Activated CD4-positive, CD25-positive, alpha-beta regulatory T cell treated with anti-CD3 and anti-CD28 coated beads, Interleukin-2, amount 50 U/mL, for 72 hours (primary cell): ENCODE results near the gene CADM1.

ENCODE experiments used
- DNase-seq: peaks from one replicate; pipeline ENCODE4 v3.0.0; 2021

Gene CADM1

DNA sequence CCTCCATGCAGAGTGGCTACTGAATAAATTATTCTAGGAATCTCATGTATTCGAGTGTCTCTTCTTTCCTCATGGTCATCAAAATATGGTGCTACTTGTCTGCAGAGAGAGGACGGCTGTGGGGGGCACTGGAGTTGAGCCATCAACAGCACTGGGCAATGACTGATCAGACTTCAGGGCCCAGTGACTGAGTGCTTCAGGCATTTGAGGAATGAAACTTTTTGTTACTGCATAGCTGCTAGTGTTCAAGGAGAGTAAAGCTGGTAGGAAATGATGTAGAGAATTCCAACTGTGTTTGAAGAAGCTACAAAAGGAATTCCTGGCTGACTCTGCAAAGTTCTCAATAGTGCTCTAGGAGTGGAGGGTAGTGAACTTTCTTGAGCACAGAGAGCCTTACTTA, 277.7 kb downstream of the CADM1 start:
- DNase-seq = no peak

DNA sequence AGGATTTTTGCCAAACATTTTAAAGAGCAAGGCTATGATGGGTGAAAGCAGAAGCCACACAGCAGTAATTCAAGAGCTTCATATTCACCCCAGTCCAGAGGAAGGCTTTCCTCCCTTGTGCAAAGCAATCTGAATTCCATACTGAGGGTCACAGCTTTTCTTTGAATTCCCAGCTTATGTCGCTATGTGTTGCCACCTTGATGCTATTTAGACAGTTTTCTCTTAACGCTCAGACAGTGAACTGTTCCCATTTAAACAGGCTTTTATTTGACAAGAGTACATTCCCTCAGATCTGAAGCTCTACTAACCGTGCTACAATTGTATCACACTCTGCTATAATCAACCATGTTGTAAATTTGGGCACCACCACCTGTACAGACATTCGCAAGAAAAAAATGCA, 279.7 kb downstream of the CADM1 start:
- no peak for DNase-seq

DNA sequence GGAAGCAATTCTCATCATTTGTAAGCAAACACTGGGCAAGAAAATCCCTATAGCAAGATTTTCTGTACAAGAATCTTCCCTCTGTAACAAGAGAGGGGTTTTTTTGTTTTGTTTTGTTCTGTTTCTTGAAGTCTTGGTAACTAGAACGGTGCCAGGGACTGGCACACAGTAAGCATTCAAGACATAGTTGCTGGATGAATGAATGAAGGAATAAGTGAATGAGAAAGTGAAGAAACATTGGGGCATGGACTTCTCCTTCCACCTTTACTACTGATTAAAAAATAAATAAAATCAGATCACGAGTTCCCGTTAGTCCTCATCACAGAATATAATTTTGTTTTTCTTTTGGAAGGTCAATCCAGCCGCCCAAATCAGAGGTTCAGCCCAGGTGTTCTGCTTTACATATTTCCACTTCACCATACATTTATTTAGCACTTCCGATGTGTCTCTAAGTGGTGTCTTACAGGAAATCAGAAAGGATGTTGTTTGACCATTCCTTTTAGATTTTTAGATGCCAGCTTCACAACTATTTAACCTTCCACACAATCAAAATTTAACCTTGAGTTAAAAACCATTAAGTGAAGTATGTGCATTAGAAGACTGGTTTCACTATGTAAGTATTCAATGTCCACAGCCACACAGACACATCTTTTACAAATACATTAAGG, 281.2 kb downstream of the CADM1 start:
- no peak for DNase-seq

DNA sequence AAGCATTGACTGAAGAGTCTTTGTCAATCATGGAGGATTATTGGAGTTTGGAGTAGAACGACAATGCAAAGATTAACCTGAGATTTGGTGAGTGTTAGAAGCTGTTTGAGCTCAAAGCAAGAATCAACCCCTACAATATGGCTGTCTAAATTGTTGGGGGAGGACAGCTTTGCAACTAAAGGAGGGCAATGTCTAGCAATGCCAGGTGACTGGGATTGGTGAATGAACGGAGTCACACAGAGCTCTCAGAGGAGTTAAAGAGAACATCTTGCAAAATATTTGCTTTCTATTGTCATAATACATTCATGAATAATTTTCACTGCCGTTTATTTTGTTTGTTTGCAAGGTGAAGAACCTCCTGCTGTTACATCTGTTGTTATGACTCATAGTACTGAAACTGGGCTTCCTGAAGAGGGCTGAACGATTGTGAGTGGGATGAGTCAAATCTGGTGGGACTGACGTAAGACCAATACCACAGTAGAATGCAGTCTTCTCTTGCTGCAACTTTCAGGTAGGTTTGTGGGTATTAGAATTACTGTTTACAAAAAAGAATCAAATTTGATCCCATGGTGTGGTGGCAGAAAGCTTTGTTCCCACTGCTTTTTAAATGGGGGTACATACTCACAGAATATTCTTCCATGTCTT, 281.9 kb downstream of the CADM1 start:
- DNase-seq = no peak

DNA sequence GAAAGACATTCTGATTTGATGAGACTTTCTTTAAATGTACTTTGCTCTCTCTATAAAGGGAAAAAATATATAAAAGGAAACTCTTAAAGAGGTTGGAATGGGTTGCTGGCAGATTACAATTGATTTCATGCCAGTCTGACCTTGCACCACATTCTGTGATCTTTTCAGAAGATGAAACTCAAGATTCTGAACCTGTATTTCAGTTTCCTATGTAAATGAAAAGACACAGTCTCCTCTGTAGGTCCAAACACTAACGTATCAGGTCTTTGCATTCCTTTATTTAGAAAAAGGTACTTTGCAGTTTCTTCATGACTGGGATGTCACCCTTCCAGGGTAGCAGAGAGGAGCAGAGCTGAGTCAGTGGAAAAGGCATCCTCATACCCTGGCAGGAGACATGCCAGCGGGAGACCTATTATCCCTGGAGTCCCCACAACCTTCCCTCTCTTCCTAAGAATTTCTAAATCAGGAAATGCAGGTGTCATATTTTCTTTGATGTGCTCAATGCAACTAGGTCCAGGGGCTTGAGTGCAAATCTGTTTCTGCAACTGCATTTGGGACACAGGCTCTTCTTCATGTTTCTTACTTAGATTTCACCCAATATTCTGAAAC, 282.6 kb downstream of the CADM1 start:
- no peak for DNase-seq

DNA sequence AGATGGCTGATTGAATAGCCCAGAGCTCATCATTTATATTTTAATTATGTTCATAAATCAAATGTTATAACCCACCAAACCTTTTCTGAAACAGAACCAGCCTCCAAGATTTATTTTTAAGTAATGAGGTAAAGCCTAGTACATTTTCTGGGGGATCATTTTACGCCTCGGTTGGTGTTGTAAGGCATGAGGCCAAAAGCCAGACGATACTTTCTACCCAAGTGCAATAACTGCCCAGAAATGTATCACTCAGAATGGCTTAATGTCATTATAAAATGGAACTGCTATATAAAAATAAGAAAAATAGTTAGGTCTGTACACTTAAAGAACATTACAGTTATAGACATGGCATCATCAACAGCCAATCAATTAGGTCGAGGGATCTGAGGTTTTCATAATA, 283.3 kb downstream of the CADM1 start:
- no peak for DNase-seq

DNA sequence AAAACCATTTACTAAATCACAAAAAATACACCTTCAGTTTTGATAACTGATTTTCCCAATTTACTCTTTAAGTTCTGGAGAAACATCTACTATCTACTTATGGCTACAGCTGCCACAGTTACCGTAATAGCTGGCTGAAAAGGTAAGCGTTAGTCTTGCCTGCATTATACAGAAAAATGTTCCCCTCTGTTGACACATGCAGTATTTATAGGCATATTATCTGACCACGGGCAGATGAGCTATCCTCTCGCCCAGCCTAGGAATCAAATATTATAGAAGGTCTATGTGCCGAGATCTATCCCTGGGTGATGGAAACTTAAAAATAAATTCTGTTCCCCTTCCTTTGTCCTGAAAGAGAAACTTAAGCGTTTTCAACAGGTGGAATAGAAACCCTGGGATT, 283.8 kb downstream of the CADM1 start:
- no peak for DNase-seq

DNA sequence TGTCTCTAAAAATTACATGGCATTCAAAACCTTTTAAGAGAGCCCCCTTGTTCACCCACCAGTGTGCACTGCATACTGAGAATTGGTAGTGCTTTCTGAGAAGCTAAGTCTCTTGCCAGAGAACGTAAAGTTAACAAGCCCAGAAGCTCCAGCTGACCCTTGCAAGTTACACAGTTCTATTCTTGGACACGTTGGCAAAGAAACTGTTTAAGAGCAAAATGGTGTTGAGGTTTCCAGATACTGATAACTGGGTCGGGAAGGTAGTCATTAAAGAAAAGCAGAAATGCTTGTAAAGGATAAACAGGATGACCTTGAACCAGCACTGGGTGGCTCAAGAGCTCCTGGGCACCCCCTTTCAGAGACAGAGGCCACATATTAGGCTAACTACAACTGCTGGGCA, 284.8 kb downstream of the CADM1 start:
- DNase-seq = no peak

DNA sequence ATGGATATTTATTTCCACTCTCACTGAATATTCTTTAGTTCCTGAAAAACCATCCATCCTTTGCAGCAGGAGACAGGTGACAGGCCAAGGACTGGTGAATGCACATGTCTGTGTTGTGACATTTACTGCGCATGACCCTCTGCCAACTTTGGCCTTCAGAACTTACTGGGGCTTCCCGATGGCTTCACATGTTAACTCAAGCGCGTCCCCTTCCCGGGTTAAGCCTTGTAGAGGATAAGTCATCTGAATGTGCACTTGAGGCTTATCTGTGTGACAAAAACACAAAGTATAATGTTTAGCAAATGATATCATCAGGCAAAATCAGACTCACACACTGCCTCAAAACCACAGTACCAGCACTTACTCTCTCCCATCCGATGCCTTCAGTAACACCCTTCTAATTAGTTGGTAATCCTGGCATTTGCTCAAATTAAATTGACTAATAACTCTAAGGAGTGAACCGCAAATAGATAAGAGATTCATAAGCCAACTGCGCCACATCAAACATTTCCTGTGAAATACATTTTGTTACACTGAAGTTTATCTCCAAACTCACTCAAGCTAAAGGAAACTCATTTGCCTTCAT, 286.4 kb downstream of the CADM1 start:
- DNase-seq = no peak

DNA sequence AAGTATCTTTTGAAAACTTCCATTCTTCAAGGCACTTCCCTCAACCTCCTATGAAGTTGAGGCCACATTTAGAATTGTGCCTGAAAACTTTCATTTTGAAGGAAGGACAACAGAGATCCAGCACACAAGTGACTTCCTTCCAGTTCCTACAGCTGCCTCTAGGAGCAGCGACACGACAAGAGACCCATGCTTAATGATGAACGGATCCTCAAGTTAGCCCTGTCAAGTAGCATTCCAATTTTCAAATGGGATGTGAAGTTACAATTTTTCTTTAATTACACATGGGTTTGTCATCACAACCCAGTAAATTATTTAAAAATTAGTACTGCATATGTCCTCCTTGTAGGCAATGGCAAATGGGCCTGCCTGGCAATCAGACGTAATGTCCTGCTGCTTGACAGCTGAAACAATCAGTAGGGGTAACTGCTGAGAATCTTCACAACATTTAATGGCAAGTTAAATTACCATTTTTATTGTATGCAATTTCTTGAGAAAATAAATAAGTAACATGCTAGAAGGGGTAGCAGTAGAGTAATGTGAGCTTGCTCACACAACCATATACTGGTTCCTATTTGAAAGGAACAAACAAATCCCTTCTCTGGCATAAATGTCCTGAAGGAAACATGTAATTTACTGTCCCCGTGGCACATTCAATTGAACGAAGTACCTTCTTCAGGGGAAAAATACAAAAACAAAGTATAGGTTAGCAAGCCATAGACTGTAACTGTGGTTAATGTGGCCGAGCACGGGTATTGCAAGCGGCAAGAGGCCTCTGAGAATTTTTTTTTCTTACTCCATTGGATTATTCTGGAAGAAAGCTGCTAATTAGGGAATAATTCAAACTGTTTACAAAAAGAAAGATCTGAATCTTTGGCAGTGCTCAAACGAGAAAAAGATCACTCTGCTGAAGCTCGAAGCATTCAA, 288.3 kb downstream of the CADM1 start:
- no peak for DNase-seq

DNA sequence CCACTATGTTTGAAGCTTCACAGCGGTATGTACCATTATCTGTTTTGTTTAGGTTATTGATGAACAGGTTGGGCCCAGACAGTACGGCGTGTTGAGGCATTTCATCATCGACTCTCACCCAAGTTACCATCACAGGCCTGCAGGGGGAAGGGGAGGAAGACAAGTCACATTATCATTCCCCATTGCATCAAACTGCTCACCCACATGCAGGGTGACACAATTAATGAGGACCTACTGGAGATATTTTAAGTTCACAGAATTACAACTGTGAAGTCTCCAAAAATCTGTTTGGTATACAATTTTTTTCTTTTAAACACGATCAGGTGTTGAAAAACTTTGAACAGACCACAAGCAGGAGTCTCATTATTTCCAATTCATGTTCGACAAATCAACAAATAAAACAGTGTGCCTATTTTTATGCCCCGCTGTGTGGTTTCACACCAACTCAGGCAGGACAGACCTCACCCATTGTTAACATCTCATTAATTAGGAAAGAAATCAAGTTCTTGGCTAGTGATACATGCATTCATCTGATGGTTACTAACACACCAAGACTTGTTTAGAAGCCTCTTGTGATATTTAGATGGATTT, 289.5 kb downstream of the CADM1 start:
- no peak for DNase-seq

DNA sequence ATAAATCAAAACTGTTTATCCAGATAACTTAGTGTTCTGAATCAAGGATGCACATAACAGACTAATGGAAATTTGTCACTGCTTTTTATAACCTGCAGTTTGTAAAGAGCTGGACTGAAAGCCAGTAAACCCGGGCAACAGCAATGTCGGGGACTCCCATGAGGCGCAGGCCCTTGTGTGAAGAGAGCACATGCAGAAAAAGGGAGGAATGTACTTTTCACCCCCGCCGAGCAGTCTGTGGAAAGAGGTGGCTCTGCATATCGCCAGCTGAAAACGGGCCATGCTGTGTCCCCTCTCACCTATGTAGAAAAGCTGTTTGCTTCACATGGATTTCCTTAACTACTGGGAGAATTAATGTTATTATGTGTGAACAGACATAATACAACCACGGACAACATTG, 291.2 kb downstream of the CADM1 start:
- DNase-seq = no peak

DNA sequence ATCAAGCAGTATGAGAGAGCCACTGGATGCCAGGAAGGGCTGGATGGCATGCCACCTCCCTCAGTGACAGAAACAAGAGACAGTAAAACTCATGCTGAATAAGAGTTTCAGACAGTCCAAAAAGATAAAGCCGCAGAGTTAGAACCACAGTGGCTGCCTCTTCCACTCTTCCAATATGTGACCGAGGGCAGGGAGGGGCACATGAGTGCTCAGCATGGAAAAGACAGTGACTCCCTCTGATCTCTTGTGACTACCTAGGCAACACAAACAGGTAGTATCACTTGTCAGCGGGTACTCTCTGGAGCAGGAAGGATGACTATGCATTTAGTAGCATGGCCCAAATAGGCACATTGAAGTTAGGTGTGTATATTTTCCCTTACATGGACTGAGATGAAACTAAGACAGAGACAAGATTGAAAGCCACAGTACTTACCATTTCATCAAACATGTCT, 295.4 kb downstream of the CADM1 start:
- no peak for DNase-seq

DNA sequence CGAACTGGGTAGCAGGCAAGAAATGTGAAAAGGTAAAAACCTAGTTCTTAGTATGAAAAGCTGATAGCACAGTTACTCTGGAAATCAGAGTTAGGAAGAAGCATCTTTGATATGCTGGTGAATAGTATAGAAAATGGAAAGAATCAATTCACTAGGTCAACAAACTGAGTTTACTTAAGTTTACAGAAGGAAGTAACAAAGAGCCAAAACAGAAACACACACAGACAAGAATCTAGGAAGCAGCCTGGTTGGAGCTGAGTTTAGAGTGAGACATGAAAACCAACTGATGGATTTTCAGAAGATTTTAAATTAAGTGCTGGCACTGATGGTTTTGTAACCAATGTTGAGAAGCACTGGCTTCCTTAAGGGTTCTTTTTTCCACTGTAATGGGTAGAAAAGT, 296.3 kb downstream of the CADM1 start:
- DNase-seq = no peak

DNA sequence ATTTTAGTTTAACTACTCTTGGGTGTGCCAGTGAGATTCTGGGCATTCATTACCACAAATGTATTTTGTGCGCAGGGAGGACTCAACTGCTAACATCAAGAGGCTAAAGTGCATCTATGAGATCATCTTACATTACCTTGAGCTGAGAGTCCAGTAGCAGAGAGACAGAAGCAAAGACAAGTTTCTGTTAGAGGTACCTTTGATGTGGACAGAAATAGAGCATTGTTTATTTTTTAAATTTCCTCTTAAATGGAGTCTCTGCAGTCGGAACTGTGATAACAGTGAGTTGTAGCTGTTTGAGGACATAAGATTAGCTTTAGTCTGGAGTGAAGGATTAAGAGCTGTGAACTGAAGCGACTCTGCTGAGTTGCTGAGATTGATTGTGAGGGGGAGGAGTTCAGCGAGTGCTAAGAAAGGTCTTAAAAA, 297.0 kb downstream of the CADM1 start:
- no peak for DNase-seq

DNA sequence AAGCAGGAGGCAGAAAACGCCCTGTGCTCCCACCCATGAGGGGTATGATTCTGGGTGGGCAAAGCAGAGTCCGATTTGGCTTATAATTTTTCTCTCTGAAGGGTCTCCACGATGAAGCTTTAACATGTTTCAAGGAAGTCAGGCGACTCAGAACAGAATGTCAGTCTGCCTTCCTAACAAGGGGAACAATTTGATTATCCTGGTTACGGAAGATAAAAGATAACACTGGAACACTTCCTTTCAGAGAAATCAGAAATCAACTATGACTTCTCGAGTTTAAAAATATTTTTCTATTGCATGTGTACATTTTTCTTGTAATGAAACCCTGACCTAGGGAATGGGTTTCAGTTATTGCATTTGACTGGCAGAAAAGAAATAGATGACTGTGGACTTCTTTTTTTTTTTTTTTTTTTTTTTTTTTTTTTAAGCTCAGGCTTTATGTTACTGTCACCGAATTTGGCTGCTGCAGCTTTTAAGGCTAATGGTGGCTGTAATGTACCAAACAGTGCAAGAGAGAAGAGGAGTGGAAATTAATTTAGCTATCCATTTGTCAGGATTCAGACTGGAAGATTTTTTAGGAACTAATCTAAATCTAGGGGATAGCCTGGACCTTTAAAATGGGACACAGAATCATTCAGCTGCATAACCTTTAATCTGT, 297.7 kb downstream of the CADM1 start:
- no peak for DNase-seq

DNA sequence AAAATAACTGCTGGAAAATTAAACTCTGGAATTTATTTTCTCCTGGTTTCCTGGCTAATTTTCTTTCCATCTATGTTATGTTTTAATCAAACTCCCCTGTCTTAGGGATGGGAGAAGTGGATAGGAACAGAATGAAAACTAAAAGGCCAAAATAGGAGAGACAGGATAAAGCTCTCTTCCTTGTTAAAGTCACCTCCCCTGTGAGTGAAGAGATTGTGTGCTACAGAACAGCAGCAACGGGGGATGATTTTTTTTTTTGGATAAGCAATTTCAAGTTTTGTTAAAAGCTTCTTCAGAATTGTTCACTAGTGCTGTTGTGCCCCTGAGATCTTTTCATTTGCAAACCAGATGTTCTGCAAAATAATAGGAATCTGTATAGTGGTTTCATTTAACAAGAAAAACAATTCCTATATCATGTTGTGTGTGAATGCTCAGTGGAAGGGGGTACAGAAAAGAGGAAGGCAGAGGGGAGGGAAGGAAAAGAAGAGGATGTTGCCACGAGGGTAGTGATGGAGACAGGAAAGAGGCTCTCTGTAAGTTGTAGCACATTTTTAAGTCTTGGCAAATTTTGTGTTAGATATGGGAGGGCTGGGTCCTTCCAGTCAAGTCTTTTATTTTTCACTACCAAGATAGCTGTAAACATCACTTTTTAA, 301.2 kb downstream of the CADM1 start:
- DNase-seq = no peak

DNA sequence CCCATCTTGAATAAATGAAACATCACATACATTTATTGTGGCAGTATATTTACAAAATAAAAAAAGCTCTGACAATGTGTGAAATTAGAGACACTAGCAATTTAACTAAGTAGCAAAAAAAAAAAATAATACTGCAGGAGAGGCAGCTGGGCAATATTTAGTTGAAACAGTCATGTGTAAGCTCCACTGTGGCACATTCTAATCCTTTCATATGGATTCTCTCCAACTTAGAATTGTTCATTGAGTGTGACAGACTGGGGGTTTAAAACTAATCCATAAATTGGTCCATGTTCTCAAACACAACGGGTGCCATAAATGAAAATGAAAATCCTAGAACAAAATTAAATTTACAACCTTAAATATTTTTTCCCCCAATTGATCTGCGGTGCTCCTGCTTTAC, 302.1 kb downstream of the CADM1 start:
- no peak for DNase-seq

DNA sequence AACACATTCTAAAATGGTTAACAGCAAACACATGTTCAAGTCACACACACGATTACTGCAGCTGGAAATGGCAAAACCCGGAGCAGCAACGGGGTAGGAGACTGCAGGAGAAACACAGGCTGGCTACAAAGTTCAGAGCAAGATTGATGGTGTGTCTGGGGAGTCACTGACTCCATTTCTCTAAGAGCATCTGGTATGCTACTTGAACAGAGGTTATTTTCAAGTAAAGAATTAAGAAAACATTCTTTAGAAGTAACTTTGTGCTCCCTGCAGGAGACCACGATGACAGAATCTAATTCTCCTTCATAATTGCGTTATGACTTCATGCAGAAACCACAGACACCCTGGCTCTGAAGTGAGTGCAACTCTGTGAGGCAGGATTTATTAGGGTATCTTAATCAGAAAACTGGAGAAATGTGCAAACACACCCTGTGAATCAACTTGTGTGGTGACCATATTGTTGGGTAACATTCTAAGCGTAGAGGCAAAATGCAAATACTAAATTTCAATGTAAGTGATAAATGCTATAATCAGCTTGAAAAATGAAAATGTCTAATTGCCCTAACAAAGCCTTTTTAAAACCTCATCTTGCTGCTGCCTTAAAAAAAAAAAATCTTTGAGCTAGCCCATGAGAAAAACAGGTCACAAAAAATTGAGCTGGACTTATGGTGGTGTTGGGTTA, 303.0 kb downstream of the CADM1 start:
- DNase-seq = no peak

DNA sequence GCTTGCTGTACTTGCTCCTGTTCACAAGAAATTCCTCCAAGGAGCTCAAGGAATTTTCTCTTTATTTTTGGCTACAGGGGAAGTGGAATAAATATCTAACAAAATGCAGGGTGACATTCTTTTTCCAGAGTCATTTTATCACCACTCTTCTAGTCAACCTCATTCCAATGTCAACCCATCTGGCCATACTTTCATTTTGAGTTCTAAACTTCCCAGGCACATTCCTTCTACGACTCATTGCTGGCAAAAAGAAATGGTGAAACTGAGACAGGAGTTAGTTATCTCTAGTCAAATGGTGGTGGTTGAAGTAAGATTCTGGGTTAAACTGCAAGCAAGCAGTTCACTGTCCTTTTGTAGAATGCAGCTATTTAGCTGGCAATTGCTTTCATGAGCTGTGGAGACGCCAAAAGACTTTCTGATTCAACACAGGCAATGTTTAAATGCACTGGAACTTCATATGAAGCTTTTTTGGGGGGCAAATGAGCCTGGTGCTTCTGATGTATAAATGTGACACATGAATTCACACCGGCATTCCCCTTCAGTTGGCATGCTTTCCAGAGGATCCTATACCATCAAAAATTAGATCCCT, 304.6 kb downstream of the CADM1 start:
- DNase-seq = no peak
